Heart right ventricle (tissue), 16 donors: ENCODE results near the gene WASL. TPM values are rescaled to one million over a fixed set of nuclear protein-coding genes. Genes with fewer than 3 reads are reported as not detected.

Experiments used
- ATAC-seq, 8 donors: fragments of 200-7000 bp; cut with Tn5 transposase; one replicate each; pipeline ENCODE4 v1.9.1; 2020; ENCODE audit warnings: mild to moderate bottlenecking in 8 of 8, moderate library complexity in 8 of 8, moderate number of reproducible peaks in 1 of 8
- DNase-seq, 2 donors: peaks; one replicate each; pipeline ENCODE4 v3.0.0-alpha.2; 2020
- H3K27ac ChIP-seq, 10 donors: fragments of 200-600 bp; sonication (generic) in 2 of 10; one replicate each; pipeline versions ENCODE4 v1.5.0 to v1.8.0; 2020 to 2022; ENCODE audit warnings: mild to moderate bottlenecking in 3 of 10
- H3K27me3 ChIP-seq, 7 donors: fragments of 200-600 bp; one replicate each; pipeline ENCODE4 v1.8.0; 2021 to 2022; ENCODE audit warnings: mild to moderate bottlenecking in 2 of 7
- H3K36me3 ChIP-seq, 9 donors: fragments of 200-600 bp; sonication (generic) in 1 of 9; one replicate each; pipeline versions ENCODE4 v1.5.0 to v1.8.0; 2020 to 2022; ENCODE audit warnings: mild to moderate bottlenecking in 2 of 9
- H3K4me1 ChIP-seq, 9 donors: fragments of 200-600 bp; sonication (generic) in 1 of 9; one replicate each; pipeline versions ENCODE4 v1.5.0 to v1.8.0; 2020 to 2022; ENCODE audit warnings: mild to moderate bottlenecking in 4 of 9
- H3K4me3 ChIP-seq, 10 donors: fragments of 200-600 bp; sonication (generic) in 2 of 10; one replicate each; pipeline versions ENCODE4 v1.5.0 to v1.8.0; 2020 to 2022; ENCODE audit warnings: mild to moderate bottlenecking in 7 of 10, moderate library complexity in 2 of 10
- H3K9me3 ChIP-seq, 11 donors: fragments of 200-600 bp in 10 of 11; sonication (generic) in 2 of 11; one replicate each; pipeline versions ENCODE4 v1.5.0 to v1.8.0; 2013 to 2022; ENCODE audit warnings: mild to moderate bottlenecking in 2 of 11, control low read depth in 1 of 11, moderate library complexity in 1 of 11
- WGBS, 2 donors: extraction: QIAGEN DNeasy Blood & Tissue Kit; methylation state at CpG; one replicate each; pipeline ENCODE4 v1.1.7; 2013; ENCODE audit warnings: inconsistent platforms in 1 of 2; 5-methylcytosine and 5-hydroxymethylcytosine counted together
- intact Hi-C, 10 donors: fragments of 100-400 bp; cut with DNase I; formaldehyde crosslinking; loops; one replicate each; pipeline versions ENCODE4 v1.11.1 to v1.14.2; 2022
- polyA plus RNA-seq, 2 donors: library from polyadenylated mRNA; stranded (reverse); fragments of 200-250 nt; gene quantifications; one replicate each; pipeline ENCODE4 v1.2.3, GENCODE V29; 2013
- total RNA-seq, 10 donors: library from RNA; stranded (reverse); fragmentation: NEBNext Ultra II Directional in 3 of 10; extraction: Animal tissue kit (Norgen Biotek cat#: 25700) in 3 of 10; gene quantifications; one replicate each; pipeline versions ENCODE4 v1.2.1 to v1.2.4, GENCODE V29; 2021 to 2023
- TF ChIP-seq, protein P1 (sequence below), 9 donors: fragments of 200-600 bp; sonication (generic) in 2 of 9; IDR thresholded peaks; one replicate each; pipeline versions ENCODE4 v1.5.0 to v1.8.0; 2021 to 2022; ENCODE audit warnings: antibody characterized with exemption in 9 of 9, mild to moderate bottlenecking in 5 of 9, moderate library complexity in 1 of 9
- donor health status: Arrhythmogenic right ventricular cardiomyopathy.
- donor health status: ischemic (EF 13 %, LVEDD 7.1; RV severe dilation, severe dysfunction).
- donor health status: healthy with polysubstance abuse.
- donor health status: DM: no; HTN: yes; CAD: no.
- donor health status: DM: no; HTN: no; CAD: no.
- donor health status: ischemic (EF 25% LVEDD 6.9; RV normal size, moderate dysfunction).
- donor health status: ischemic (EF 25% LVEDD 5.7; RV mildly dilated, moderate dysfunction).
- donor health status: healthy.
- donor health status: DM: yes; HTN: yes; CAD: no.
- donor health status: Ischemic cardiomyopathy.
- donor health status: ischemic (EF 35%, LVEDD 5.7; RV mildly dilated, moderate dysfunction).
- donor health status: nonischemic (EF 11% LVEDD 7.7; RV severe dilation, severe dysfunction).
- donor health status: DM: yes; HTN: yes; CAD: no.
- donor health status: PGD.
- donor health status: ischemic (EF 29% LVEDD 5.4; RV normal size, mild dysfunction).
- donor health status: nonischemic (EF 23%, LVEDD 6.1; RV moderate dilation, normal function).

Gene WASL
- total and polyA plus RNA-seq, 12 donors, result 10.7 to 30.0 (median 24.8) TPM

DNA sequence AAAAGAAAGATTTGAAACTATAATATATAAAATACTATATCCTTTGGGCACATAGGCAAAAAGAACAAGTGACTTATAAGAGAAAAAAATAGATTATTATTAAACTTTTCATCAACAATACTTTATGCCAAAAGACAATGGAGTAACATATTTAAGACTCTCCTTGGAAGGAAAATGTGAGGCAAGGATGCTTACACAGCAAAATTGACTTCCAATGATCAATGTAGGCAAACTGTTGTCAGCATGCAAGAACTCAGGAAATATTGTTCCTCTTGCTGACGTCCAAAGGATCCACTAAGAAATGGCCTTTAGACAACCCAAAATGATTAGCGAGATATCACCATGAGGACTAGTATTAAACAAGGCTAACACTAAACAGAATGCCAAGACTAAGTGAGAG lies 116.0 kb downstream of the WASL start:
- Histone ChIP-seq H3K36me3 (no peaks in the 10 kb centered on the region), H3K9me3 (no peaks in the 10 kb centered on the region), H3K4me1 (peaks cover 3 to 32% (median 11%) of the 10 kb centered on the region in 9 donors), H3K4me3 (no peak overlapping the region), H3K27ac (no peak overlapping the region), H3K27me3 (no peaks in the 10 kb centered on the region)
- TF ChIP-seq, protein P1, sequence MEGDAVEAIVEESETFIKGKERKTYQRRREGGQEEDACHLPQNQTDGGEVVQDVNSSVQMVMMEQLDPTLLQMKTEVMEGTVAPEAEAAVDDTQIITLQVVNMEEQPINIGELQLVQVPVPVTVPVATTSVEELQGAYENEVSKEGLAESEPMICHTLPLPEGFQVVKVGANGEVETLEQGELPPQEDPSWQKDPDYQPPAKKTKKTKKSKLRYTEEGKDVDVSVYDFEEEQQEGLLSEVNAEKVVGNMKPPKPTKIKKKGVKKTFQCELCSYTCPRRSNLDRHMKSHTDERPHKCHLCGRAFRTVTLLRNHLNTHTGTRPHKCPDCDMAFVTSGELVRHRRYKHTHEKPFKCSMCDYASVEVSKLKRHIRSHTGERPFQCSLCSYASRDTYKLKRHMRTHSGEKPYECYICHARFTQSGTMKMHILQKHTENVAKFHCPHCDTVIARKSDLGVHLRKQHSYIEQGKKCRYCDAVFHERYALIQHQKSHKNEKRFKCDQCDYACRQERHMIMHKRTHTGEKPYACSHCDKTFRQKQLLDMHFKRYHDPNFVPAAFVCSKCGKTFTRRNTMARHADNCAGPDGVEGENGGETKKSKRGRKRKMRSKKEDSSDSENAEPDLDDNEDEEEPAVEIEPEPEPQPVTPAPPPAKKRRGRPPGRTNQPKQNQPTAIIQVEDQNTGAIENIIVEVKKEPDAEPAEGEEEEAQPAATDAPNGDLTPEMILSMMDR (IDR thresholded peaks at IDR 0.05), result no peak
- ATAC-seq (no peak), DNase-seq (no peak)
- intact Hi-C loops, result loop anchor here in 3 of 10 donors (5.0 to 10.0 kb wide), 2 partner anchors 72 to 234 kb away; no protein-coding TSS in a partner anchor
- 86 to 89% methylated on average over 2 of the region's 2 CpGs for WGBS, 2 donors

Other genes starting within 250 kb of the WASL start
- gene IQUB, start 214.4 kb downstream of the WASL start, total RNA-seq, result under 1 TPM; 0.17 to 0.83 (median 0.53) TPM
- gene IQUB, start 214.4 kb downstream of the WASL start, polyA plus RNA-seq, result under 1 TPM; 0.13 to 0.15 TPM
- 100 to 1,000 TPM; 185 to 358 (median 281) TPM for gene NDUFA5, start 191.2 kb downstream of the WASL start, total RNA-seq
- gene NDUFA5, start 191.2 kb downstream of the WASL start, polyA plus RNA-seq, result 100 to 1,000 TPM; 123 to 491 TPM
- 10 to 100 TPM; 24.8 to 80.6 (median 55.8) TPM for gene ASB15, start 147.2 kb downstream of the WASL start, total RNA-seq
- gene ASB15, start 147.2 kb downstream of the WASL start, polyA plus RNA-seq, result 10 to 100 TPM in 1 of 2 donors, under 1 TPM in 1; 0.99 to 20.3 TPM
- 1,000 to 10,000 TPM in 6 of 10 donors, 100 to 1,000 TPM in 4; 195 to 2,841 (median 1,290) TPM for gene LMOD2, start 93.1 kb downstream of the WASL start, total RNA-seq
- 100 to 1,000 TPM; 115 to 281 TPM for gene LMOD2, start 93.1 kb downstream of the WASL start, polyA plus RNA-seq
- gene HYAL4, start 96.2 kb upstream of the WASL start, total RNA-seq, result under 1 TPM in 3 of 10 donors, not detected in 7; 0.34 to 0.88 (median 0.38) TPM
- gene HYAL4, start 96.2 kb upstream of the WASL start, polyA plus RNA-seq, result under 1 TPM in 1 of 2 donors, not detected in 1; 0.03 TPM
- under 1 TPM in 1 of 10 donors, not detected in 9; 0.32 TPM for gene SPAM1, start 176.2 kb upstream of the WASL start, total RNA-seq
- not detected for gene SPAM1, start 176.2 kb upstream of the WASL start, polyA plus RNA-seq